HepG2 (cell line): ENCODE measurements around the gene FAM3B. TPM values are rescaled to one million over a fixed set of nuclear protein-coding genes. Genes with fewer than 3 reads are reported as not detected.

Experiments used
- AHR ChIP-seq: IDR thresholded peaks from 2 replicates; pipeline ENCODE4 v1.6.1; 2018; ENCODE audit warnings: missing genetic modification reagents, missing compliant biosample characterization
- ELF3 ChIP-seq: IDR thresholded peaks from 2 replicates; pipeline ENCODE4 v1.6.1; 2016; ENCODE audit warnings: missing genetic modification reagents, missing compliant biosample characterization
- FOXP1 ChIP-seq, 2 experiments: fragments of 450-650 bp in 1 of 2; IDR thresholded peaks; 2 replicates each; pipeline ENCODE4 v1.6.1; 2017 to 2018; ENCODE audit warnings: antibody characterized with exemption in 1 of 2
- KDM3A ChIP-seq: IDR thresholded peaks from 2 replicates; pipeline ENCODE4 v1.6.1; 2018; ENCODE audit warnings: low read depth, missing compliant biosample characterization
- KLF9 ChIP-seq: IDR thresholded peaks from 2 replicates; pipeline ENCODE4 v1.6.1; 2016; ENCODE audit warnings: low read depth
- LCORL ChIP-seq, 2 experiments: fragments of 450-650 bp in 1 of 2; sonication (generic) in 1 of 2; formaldehyde crosslinking in 1 of 2; IDR thresholded peaks; 2 replicates each; pipeline versions ENCODE4 v1.5.0 to v1.6.1; 2017 to 2020; ENCODE audit warnings: antibody characterized with exemption in 1 of 2, missing genetic modification reagents in 1 of 2
- MEIS2 ChIP-seq: sonication (generic); formaldehyde crosslinking; IDR thresholded peaks from 2 replicates; pipeline ENCODE4 v1.9.0; 2021; ENCODE audit warnings: mild to moderate bottlenecking, missing genetic modification reagents
- NFE2L2 ChIP-seq: fragments of 150-350 bp; IDR thresholded peaks from 2 replicates; pipeline ENCODE4 v1.6.1; 2014; ENCODE audit warnings: low read length
- RBAK ChIP-seq: sonication (generic); formaldehyde crosslinking; IDR thresholded peaks from 2 replicates; pipeline ENCODE4 v1.5.1; 2020; ENCODE audit warnings: mild to moderate bottlenecking, missing genetic modification reagents
- SNAI1 ChIP-seq: sonication (generic); formaldehyde crosslinking; IDR thresholded peaks from 2 replicates; pipeline ENCODE4 v1.5.0; 2020; ENCODE audit warnings: mild to moderate bottlenecking, missing genetic modification reagents, borderline replicate concordance
- SRSF4 ChIP-seq: fragments of 200-400 bp; formaldehyde crosslinking; IDR thresholded peaks from one replicate; pipeline ENCODE4 v1.6.1; 2018; ENCODE audit warnings: mild to moderate bottlenecking, low read depth, low read length, moderate library complexity; ENCODE audit not compliant: poor library complexity, severe bottlenecking
- TBX2 ChIP-seq: sonication (generic); formaldehyde crosslinking; IDR thresholded peaks from 2 replicates; pipeline ENCODE4 v1.5.0; 2020; ENCODE audit warnings: missing genetic modification reagents, mild to moderate bottlenecking, borderline replicate concordance
- TGIF2 ChIP-seq: IDR thresholded peaks from 2 replicates; pipeline ENCODE4 v1.6.1; 2016; ENCODE audit warnings: control low read depth, missing compliant biosample characterization
- ZNF350 ChIP-seq: sonication (generic); formaldehyde crosslinking; IDR thresholded peaks from 2 replicates; pipeline ENCODE4 v1.4.0; 2020; ENCODE audit warnings: mild to moderate bottlenecking, low read depth, missing genetic modification reagents, borderline replicate concordance
- ZNF547 ChIP-seq: sonication (generic); formaldehyde crosslinking; IDR thresholded peaks from 2 replicates; pipeline ENCODE4 v1.5.1; 2020; ENCODE audit warnings: mild to moderate bottlenecking, missing genetic modification reagents
- ZNF792 ChIP-seq: IDR thresholded peaks from 2 replicates; pipeline ENCODE4 v1.6.1; 2016
- polyA plus RNA-seq, 8 experiments: library from polyadenylated mRNA; depleted of rRNA in 3 of 8; stranded (reverse) in 7 of 8; unstranded in 1 of 8; fragments of >200 nt; fragmentation: Illumina TruSeq in 4 of 8; extraction: Trizol in 4 of 8; gene quantifications; 2 replicates each; pipeline versions ENCODE4 v1.2.1 to v1.2.3, GENCODE V29; 2011 to 2016; ENCODE audit warnings: low read depth in 4 of 8, missing spikeins in 1 of 8, mixed read lengths in 1 of 8; ENCODE audit not compliant: insufficient read depth in 1 of 8
- total RNA-seq, 5 experiments: library from RNA; depleted of rRNA; stranded (reverse); fragments of >200 nt; fragmentation: Illumina TruSeq; extraction: Trizol; gene quantifications; 2 replicates each; pipeline ENCODE4 v1.2.3, GENCODE V29; 2016; ENCODE audit warnings: low read depth in 1 of 5
- TF ChIP-seq, protein P1 (sequence below): sonication (generic); formaldehyde crosslinking; IDR thresholded peaks from 2 replicates; pipeline ENCODE4 v1.8.0; 2023; ENCODE audit warnings: mild to moderate bottlenecking, missing genetic modification reagents
- TF ChIP-seq, protein P2 (sequence below): sonication (generic); formaldehyde crosslinking; IDR thresholded peaks from 2 replicates; pipeline ENCODE4 v1.8.1; 2023; ENCODE audit warnings: mild to moderate bottlenecking, moderate library complexity, missing genetic modification reagents
- TF ChIP-seq, protein P3 (sequence below): sonication (generic); formaldehyde crosslinking; IDR thresholded peaks from 2 replicates; pipeline ENCODE4 v1.4.0; 2020; ENCODE audit warnings: missing genetic modification reagents
- TF ChIP-seq, protein P4 (sequence below): IDR thresholded peaks from 2 replicates; pipeline ENCODE4 v1.6.1; 2016
- TF ChIP-seq, protein P5 (sequence below): sonication (generic); formaldehyde crosslinking; IDR thresholded peaks from 2 replicates; pipeline ENCODE4 v1.9.0; 2021; ENCODE audit warnings: missing genetic modification reagents, borderline replicate concordance

Gene FAM3B
- total and polyA plus RNA-seq, 2 of the 13 experiments (the other 11 are each of a cell fraction or from before 2014, with no cell fraction given) = 46.5 to 62.0 TPM

DNA sequence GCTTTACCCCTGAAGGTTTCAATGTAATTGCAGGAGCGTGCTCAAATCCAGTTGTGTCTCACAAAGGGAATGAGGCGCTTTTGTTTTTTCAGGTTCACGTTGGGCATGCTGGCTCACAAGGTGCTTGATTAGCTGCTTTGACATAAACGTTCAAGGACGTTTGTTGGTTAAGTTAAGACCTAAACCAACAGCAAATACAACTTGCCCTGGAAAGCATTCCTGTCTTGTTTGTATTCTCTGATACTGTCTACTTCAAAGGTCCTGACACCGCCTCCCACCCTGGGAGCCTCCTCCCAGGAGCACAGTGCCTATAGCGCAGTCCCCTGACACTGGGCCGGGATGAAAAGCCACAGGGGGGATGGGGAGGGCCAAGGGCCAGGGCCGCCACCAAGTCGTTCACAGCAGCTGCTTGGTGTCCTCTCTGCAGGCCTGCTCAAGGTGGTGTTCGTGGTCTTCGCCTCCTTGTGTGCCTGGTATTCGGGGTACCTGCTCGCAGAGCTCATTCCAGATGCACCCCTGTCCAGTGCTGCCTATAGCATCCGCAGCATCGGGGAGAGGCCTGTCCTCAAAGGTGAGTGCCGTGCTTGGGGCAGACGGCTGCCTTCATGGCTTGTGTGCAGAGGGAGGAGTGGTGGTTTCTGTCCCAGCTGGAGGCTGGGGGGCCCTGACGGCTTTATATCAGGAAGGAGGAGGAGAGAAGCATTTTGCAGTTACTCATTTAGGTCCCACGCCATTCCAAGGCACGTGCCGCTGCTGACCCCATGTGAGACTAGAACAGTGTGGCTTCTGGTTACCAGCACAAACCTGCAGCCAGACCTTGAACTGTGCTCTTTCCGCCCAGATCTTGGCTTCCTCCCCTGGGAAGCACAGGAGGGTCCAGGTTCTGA lies 6.1 kb downstream of the FAM3B start (continued):
- TF ChIP-seq, protein P1, sequence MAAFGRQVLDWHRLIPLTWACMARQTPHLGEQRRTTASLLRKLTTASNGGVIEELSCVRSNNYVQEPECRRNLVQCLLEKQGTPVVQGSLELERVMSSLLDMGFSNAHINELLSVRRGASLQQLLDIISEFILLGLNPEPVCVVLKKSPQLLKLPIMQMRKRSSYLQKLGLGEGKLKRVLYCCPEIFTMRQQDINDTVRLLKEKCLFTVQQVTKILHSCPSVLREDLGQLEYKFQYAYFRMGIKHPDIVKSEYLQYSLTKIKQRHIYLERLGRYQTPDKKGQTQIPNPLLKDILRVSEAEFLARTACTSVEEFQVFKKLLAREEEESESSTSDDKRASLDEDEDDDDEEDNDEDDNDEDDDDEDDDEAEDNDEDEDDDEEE = no peak
- TF ChIP-seq LCORL (IDR thresholded peaks at IDR 0.05) (no peak), LCORL (CRISPR knock-in tag; IDR thresholded peaks at IDR 0.05) (peak; percentile 78), TGIF2 (CRISPR knock-in tag) (peak; percentile 89; the same call in 1 of the 2 replicates), MEIS2 (CRISPR knock-in tag) (peak; percentile 85; the same call in 1 of the 2 replicates), ZNF350 (peak; percentile 78; the same call in 1 of the 2 replicates), SNAI1 (no peak), FOXP1 (IDR thresholded peaks at IDR 0.05) (no peak), FOXP1 (CRISPR knock-in tag; IDR thresholded peaks at IDR 0.05) (peak; percentile 86), ELF3 (CRISPR knock-in tag) (no peak), SRSF4 (no peak), AHR (CRISPR knock-in tag) (no peak), TBX2 (CRISPR knock-in tag) (peak; percentile 97), ZNF792 (peak; percentile 34; the same call in 1 of the 2 replicates), KDM3A (CRISPR knock-in tag) (peak; percentile 38; the same call in 1 of the 2 replicates), RBAK (CRISPR knock-in tag) (no peak), NFE2L2 (no peak), ZNF547 (0 out of 2 replicates have a peak, but pooled peaks have one; percentile 21), KLF9 (CRISPR knock-in tag) (no peak)
- TF ChIP-seq, protein P2, sequence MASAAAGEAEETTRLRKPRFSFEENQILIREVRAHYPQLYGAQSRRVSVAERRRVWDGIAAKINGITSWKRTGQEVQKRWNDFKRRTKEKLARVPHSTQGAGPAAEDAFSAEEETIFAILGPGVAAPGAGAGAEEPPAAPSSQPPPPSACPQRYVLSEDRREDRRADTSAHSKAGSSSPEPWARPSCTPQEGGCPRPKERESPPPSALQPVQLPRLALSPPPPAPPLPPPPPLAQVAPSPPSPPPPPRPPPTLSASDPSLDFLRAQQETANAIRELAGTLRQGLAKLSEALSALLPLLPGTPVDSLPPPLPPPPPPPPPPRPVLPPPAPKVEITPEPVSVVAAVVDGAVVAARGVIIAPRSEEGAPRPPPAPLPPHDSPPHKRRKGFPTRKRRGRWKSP (CRISPR knock-in tag) = peak; percentile 19; the same call in 1 of the 2 replicates
- TF ChIP-seq, protein P3, sequence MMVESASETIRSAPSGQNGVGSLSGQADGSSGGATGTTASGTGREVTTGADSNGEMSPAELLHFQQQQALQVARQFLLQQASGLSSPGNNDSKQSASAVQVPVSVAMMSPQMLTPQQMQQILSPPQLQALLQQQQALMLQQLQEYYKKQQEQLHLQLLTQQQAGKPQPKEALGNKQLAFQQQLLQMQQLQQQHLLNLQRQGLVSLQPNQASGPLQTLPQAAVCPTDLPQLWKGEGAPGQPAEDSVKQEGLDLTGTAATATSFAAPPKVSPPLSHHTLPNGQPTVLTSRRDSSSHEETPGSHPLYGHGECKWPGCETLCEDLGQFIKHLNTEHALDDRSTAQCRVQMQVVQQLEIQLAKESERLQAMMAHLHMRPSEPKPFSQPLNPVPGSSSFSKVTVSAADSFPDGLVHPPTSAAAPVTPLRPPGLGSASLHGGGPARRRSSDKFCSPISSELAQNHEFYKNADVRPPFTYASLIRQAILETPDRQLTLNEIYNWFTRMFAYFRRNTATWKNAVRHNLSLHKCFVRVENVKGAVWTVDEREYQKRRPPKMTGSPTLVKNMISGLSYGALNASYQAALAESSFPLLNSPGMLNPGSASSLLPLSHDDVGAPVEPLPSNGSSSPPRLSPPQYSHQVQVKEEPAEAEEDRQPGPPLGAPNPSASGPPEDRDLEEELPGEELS (CRISPR knock-in tag) = peak; percentile 95
- TF ChIP-seq, protein P4, sequence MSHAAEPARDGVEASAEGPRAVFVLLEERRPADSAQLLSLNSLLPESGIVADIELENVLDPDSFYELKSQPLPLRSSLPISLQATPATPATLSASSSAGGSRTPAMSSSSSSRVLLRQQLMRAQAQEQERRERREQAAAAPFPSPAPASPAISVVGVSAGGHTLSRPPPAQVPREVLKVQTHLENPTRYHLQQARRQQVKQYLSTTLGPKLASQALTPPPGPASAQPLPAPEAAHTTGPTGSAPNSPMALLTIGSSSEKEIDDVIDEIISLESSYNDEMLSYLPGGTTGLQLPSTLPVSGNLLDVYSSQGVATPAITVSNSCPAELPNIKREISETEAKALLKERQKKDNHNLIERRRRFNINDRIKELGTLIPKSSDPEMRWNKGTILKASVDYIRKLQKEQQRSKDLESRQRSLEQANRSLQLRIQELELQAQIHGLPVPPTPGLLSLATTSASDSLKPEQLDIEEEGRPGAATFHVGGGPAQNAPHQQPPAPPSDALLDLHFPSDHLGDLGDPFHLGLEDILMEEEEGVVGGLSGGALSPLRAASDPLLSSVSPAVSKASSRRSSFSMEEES = 0 out of 2 replicates have a peak, but pooled peaks have one; percentile 78
- TF ChIP-seq, protein P5, sequence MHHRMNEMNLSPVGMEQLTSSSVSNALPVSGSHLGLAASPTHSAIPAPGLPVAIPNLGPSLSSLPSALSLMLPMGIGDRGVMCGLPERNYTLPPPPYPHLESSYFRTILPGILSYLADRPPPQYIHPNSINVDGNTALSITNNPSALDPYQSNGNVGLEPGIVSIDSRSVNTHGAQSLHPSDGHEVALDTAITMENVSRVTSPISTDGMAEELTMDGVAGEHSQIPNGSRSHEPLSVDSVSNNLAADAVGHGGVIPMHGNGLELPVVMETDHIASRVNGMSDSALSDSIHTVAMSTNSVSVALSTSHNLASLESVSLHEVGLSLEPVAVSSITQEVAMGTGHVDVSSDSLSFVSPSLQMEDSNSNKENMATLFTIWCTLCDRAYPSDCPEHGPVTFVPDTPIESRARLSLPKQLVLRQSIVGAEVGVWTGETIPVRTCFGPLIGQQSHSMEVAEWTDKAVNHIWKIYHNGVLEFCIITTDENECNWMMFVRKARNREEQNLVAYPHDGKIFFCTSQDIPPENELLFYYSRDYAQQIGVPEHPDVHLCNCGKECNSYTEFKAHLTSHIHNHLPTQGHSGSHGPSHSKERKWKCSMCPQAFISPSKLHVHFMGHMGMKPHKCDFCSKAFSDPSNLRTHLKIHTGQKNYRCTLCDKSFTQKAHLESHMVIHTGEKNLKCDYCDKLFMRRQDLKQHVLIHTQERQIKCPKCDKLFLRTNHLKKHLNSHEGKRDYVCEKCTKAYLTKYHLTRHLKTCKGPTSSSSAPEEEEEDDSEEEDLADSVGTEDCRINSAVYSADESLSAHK (CRISPR knock-in tag) = no peak
